Measurements from ENCODE around the gene MAP3K14.

MAP3K14 gene

GRCh38 chr17:45338996-45339535, 22.2 kb upstream of the MAP3K14 start:
- DNase-seq, result no peak

DNA sequence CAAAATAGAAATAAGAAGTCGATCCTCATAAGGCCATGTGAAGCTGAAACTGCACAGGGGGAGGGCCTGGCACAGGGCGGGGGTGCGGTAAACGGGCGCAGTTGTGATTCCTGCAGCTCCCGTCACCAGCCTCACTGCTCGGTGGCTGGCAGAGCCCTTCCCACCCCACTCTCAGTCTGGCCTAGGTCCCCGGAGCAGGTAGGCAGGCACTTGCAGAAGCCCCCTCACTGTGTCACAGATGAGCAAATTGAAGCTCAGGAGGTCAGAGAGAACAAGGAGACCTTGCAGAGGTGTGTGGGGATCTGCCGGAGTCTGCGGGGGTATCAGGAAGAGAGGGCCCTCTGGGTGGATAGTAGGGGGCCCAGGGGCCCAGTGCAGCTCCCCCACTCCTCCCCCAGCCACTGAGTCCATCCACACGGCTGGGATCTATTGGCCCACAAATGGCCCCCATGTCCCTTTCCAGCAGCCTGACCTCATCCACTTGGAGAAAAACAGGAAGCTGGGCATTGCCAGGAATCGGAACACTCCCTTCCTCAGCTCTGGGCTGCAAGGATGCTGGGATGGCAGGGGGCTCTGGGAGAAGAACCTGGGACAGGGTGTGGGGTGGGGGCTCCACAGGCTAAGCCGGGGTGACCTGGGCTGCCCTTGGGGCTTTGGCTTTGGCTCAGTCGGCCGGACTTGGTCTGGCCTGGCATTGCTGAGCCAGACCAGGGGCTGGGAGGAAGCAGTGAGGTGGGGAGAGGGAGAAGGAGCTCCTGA, 21.4 kb upstream of the MAP3K14 start:
- no peak for DNase-seq

DNA sequence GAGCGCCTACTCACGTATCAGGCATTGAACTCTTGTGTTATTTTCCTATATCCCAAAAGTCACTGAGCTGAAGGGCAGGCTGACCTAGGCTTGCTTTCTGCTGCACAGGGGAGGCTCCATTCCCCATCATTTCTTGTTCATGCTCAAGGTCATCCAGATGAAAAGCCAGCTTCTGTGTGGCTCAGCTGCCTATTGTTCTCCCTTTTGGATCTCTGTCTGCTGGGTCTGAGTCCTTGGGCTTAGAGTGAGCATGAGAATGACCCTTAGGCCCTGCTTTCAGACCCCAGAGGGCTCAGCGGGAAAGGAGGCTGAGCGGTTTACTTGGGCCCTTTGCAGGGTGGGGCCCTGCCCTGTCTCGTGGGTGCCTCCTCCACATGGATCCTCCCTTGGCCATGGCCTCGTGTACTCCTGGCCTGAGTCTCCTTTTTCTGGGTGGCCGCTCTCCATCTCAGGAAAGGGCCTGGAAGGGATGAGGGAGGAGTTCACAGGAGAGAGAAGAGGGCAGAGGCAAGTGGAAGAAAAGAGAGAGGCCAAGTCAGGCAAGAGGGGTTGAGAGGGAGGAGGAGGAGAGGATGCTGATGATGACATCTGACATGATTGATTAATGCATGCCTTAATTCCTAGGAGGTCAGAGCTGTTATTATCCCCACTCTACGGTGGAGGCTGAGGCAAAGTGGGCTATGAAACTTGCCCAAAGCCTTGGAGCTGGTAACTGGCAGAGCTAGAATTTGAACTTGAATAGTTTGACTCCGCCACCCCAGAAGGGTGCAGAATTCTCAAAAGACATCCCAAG, 19.8 kb upstream of the MAP3K14 start:
- no peak for DNase-seq

- DNase-seq, result no peak
These were observed 18.9 kb upstream of the MAP3K14 start for GRCh38 chr17:45335721-45336120.

DNA sequence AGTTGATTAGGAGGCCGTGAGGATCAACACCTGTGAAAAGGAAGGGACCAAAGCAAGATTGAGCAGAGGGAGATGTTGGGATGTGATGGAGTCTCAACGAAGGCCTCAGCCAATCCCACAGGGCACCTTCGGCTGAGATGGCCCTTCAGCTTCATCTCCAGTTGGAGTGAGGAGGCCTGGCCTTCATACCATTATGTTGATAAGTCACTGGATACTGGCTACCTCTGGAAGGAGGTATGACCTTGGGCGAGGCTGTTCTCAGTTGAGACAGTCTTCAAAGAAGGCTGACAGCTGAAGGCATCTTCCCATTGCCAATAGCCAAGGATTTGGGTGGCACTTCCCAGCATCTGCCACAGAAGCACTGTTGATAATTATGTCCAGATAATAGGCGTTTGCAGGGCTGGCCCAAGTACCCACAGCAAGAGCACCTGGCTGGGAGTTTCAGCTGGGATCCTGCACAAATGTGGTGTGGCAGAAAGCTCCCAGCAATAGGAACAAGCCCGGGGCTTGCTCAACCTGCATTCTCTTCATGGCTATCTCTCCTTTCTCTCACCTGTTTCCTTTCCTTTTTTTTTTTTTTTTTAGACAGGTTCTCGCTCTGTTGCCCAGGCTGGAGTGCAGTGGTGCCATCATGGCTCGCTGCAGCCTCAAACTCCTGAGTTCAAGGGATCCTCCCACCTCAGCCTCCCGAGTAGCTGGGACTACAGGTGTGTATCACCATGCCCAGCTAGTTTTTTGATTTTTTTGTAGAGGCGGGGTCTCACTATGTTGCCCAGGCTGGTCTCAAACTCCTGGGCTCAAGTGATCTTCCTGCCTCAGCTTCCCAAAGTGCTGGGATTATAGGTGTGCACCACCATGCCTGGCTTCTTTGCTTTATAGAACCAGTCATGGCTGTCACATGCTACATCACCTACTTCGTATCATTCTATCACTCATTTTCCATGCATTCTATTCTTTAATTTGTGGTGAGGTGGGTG, 18.2 kb upstream of the MAP3K14 start:
- DNase-seq, result no peak

GRCh38 chr17:45334231-45334630, 17.4 kb upstream of the MAP3K14 start:
- no peak for DNase-seq

DNA sequence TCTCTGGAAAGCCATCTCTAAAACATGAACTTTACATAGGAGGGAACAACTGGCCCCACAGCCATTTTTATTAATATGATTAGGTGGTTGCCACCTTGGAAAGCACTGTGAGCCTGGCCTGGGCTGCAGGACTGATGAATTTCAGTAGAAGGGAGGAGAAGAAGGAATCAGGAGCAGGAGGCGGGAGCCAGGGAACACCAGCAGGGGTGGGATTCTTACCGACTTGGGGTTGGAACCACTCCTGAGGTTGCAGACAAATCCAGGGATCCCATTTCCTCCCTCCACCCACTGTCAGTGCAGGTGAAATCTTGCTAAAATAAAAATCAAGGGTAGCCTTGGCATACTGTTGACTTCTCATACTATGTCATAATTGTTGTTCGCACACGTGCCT, 16.9 kb upstream of the MAP3K14 start:
- DNase-seq, result no peak

DNA sequence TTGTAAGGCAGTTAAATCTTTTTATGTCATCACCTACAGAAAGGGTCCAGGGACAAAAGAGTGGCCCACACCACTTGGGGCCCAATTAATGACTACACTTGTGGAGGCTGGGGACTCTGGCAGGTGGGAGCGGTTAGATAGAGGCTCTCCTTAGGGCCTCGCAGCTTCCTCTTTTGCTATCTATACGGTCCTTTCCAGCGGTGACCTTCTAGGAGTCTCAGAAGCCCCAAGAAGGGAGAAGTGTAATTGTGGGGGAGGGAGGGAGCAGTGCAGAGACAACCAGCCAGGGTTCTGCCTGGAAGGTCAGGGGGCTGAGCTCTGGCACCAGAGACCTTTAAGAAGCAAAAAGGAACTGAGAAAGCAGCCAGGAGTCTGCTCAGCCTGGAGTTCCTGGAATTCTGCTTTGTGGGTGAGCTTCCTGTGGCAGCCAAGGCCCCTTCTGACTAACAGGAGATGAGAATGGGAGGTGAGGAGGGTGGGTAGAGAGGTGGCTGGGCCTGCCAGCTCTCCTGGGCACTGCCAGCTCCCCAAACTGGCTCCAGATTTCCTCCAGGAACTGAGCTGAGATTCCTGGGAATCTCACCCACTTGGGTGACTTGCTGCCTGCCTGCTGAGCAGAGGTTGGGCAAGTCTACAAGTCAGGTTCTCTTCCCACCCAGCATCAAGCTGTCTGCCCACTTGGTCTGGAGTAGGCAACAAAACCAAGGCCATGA, 16.3 kb upstream of the MAP3K14 start:
- DNase-seq, result no peak

- no peak for DNase-seq
These were observed 15.7 kb upstream of the MAP3K14 start for GRCh38 chr17:45332505-45332904.

- DNase-seq, result no peak
These were observed 9.8 kb upstream of the MAP3K14 start for GRCh38 chr17:45326626-45327025.

DNA sequence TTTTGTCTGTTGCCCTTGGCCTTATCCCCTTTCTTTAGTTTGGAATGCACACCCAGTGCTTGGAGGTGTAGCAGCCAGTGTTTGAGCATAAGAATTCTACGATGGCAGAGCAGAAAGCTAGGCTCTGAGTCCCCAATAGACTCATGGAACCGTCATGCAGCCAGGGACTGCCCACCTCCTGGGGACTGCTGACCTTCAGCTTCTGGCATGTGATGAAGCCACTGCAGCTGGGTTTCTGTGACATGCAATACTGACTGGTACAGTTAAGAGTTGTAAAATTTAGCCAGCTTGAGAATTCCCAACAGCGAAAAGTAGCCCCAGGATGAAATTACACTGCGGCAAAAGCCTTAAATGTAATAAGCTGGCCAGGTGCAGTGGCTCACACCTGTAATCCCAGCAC, 9.0 kb upstream of the MAP3K14 start:
- no peak for DNase-seq

DNA sequence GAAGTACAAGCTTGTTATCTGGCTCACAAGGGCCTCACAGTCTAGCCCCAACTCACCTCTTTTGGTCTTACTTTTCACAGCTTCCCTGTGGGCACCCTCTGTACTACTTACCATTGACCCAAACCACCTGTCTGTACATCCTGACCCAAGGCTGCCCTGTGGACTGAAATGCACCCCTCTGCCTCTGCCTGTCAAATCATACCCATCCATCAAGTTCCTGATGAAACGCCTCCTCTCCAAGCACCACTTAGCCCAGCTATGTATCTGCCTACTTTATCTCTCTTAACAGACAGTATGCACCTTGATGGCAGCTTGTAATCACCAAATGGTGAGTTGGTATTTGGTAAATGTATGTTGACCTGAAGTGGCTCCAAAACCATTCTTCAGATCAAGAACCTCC, 7.5 kb upstream of the MAP3K14 start:
- no peak for DNase-seq

DNA sequence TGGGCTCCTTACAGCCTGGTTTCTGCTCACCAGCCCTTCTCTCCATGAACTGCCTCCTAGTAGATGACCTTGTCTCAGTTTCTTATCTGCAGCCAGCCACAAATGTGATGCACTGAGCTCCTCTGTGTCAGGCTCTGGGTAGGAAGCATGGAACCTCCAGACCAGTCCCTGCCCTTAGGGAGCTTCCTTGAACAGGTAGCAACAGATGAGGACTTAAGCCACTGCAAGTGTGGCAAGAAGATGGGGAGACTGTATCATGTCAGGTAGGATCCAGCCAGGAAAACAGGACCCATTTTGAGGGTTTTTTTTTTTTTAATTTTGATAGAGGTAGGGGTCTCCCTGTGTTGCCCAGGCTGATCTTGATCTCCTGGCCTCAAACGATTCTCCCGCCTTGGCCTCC, 5.3 kb upstream of the MAP3K14 start:
- no peak for DNase-seq

- peak; percentile 42 to 88 for DNase-seq
These were observed 4.2 kb upstream of the MAP3K14 start for GRCh38 chr17:45320931-45321461.

GRCh38 chr17:45320349-45320930, 3.6 kb upstream of the MAP3K14 start:
- DNase-seq, result peak in 1 of 2 experiments; percentile 18

DNA sequence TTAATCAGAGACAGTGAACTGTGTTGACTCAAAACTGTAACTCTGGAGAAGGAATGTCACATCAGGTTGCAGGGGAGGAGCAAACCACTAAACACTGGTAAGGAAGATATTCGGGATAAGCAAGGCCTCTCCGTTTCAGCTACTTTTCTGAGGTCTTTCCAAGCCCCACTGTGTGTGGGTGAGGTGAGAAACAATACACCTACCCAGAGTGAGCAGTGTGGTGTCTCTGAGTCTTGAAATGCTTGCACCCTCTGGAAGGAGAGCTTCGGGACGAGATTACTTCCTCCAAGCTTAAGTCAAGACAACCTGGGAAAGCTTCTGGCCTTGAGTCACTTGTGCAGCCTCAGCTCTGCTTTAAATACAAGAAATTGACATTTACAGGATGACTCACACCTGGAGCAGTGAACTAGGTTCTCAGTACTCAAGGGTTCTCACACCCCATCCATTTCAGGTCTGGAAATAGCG, 2.5 kb upstream of the MAP3K14 start:
- DNase-seq, result peak in 1 of 2 experiments; percentile 20

GRCh38 chr17:45318561-45319230, 1.9 kb upstream of the MAP3K14 start:
- DNase-seq, result no peak

DNA sequence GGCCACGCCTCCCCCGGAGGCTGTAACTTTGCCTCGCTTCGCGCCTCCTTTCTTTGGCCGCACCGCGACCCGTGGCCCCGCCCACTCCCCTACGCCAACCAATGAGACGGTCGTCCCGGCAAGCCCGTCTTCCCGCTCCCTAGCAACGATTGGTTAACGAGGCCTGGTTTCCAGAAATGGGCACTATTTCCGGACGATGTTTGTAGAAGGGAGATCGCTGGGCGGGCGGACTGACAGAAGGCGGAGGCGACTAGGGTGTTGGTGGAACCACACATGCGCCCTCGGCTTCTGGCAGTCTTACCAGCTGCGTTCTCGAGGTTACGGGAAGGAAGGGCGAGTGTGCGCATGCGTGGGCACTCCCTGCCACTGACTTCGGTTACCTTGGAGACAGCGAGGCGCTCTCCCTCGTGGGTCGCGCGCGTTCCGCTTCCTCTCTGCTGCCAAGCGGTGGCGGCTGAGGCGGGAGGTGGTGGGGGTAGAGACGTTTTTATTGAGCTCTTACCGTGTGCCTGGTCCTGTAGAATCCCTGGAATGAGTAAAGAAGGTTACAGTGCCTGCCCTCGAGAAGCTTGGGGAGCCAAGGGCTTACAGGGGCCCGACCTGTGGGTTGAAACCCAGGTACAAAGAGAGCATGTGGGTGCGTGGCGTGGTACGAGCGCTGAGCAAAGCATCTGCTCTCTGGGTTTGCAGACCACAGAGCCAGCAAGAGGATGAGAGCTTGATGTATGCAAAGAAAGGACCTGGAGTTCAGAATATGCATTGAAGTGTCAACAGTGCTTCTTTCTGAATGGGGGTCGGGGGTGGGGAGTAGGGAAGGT, 500 bp upstream of the MAP3K14 start:
- peak; percentile 100 for DNase-seq

DNA sequence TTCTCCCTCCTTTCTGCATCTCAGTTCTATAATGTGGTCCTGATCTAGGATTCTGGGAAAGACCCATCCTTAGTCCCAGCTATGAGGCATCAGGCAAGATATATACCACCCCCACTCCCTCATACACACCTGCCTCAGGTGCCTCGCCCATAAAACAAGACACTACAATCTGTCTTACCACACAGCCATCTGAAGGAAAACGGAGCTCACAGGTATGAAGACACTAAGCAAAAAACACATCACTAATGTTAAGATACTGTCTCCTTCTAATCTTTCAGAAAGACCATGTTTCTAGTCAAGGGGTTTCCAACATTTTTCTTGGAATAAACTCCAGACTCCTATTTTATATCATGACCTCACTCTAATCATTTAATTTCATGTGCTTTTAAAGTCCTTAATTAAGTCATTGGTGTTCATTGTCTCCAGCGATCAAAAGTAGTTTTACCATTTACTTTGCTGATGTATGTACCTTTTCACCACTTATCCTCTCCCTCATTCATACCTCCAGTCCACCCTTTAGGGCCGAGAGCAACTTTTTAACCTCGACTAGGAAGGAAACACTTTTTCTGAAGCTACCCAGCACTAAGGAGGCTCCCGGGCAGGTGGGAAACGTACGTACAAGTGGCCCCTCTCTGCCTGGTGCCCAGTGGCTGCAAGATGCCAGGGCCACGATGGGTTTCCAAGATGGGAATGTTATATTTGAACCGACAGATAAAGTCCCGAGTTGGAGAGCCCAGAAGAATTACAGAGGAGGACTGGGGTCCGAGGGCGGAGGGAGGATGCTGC, 979 bp downstream of the MAP3K14 start:
- no peak for DNase-seq

Data from SW 1271 (cell line).